NOMO-1 treated with dmso at 0.1 percent for 144 hours (cell line): ENCODE results near the gene KRTAP10-5.
"Not testable (repeated sequence)": the region's sequence is repeated elsewhere in the genome, so short reads cannot be mapped to it uniquely, and the experiment has no call there.

ENCODE experiments used
- DNase-seq: peaks from one replicate; lab custom pipeline; 2025; ENCODE audit not compliant: unreplicated experiment; lab: John Stamatoyannopoulos, UW

KRTAP10-5 gene

GRCh38 chr21:44611551-44611950 is 31.1 kb upstream of the KRTAP10-5 start:
- no peak for DNase-seq

GRCh38 chr21:44610157-44610843 is 29.9 kb upstream of the KRTAP10-5 start:
- DNase-seq = not testable (repeated sequence)

- DNase-seq = no peak
Measured at GRCh38 chr21:44609193-44609592, 28.8 kb upstream of the KRTAP10-5 start.

GRCh38 chr21:44606495-44606894 is 26.1 kb upstream of the KRTAP10-5 start:
- no peak for DNase-seq

- no peak for DNase-seq
Measured at GRCh38 chr21:44603911-44604310, 23.5 kb upstream of the KRTAP10-5 start.

- no peak for DNase-seq
Measured at GRCh38 chr21:44603109-44603875, 22.9 kb upstream of the KRTAP10-5 start.

- no peak for DNase-seq
Measured at GRCh38 chr21:44602463-44602850, 22.1 kb upstream of the KRTAP10-5 start.

GRCh38 chr21:44601596-44602462 is 21.4 kb upstream of the KRTAP10-5 start:
- no peak for DNase-seq

GRCh38 chr21:44601091-44601490 is 20.7 kb upstream of the KRTAP10-5 start:
- DNase-seq = not testable (repeated sequence)

GRCh38 chr21:44600118-44600978 is 19.9 kb upstream of the KRTAP10-5 start, which contains the start of gene KRTAP10-7:
KRTAP10-7 (plus strand) TSS chr21:44600597; CDS start chr21:44600622, 25 bp downstream.
- not testable (repeated sequence) for DNase-seq

- no peak for DNase-seq
Measured at GRCh38 chr21:44599264-44600029, 19.0 kb upstream of the KRTAP10-5 start.

- DNase-seq = no peak
Measured at GRCh38 chr21:44598061-44598460, 17.7 kb upstream of the KRTAP10-5 start.

- no peak for DNase-seq
Measured at GRCh38 chr21:44596068-44596725, 15.8 kb upstream of the KRTAP10-5 start.

GRCh38 chr21:44595524-44595923 is 15.1 kb upstream of the KRTAP10-5 start:
- DNase-seq = no peak

- no peak for DNase-seq
Measured at GRCh38 chr21:44594406-44594916, 14.1 kb upstream of the KRTAP10-5 start.

GRCh38 chr21:44593598-44594405 is 13.4 kb upstream of the KRTAP10-5 start:
- no peak for DNase-seq

- DNase-seq = no peak
Measured at GRCh38 chr21:44592446-44593311, 12.3 kb upstream of the KRTAP10-5 start, which contains the start of gene KRTAP10-6. KRTAP10-6 (minus strand) TSS chr21:44592505; CDS start chr21:44592484, 21 bp downstream.
